ENCODE results near the gene KIF5A.

GRCh38 chr12:57541001-57541400 is 8.8 kb upstream of the KIF5A start:
- no peak for TF ChIP-seq CTCF (IDR thresholded peaks at IDR 0.05)
- TF ChIP-seq POLR2A (IDR thresholded peaks at IDR 0.05), result no peak

Measured in right lobe of liver (tissue), 4 donors.